ENCODE results near the gene PRKN. TPM values are rescaled to one million over a fixed set of nuclear protein-coding genes. Genes with fewer than 3 reads are reported as not detected.

PRKN gene
- total and polyA plus RNA-seq, 2 experiments from 2014 or later, result 0.10 to 0.84 TPM

DNA sequence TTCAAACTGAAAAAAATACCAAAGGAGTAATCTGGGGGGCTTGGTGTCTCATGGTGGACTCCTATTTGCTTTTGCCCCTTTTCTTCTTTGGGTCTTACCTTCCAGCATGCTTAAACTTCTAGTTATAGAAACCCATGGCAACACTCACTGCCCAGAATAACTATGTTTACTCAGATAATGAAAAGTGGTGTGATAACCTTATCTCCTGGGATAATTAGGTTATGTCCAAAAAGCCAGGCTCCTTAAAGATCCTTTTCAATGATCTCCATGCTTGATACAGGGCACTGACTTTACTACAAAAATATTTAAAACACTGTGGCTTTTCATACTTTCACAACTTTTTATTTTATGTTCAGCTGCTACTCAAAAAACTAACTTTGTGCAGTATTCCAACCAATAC lies 245.6 kb downstream of the PRKN start:
- Mint-ChIP-seq H3K4me3 (no peak overlapping the region), H3K4me1 (peaks cover 7% of the 10 kb centered on the region; the same call in 2 of the 3 replicates), H3K9me3 (no peaks in the 10 kb centered on the region), H3K27me3 (ENCODE audit: insufficient read depth, low read depth, poor library complexity) (peaks cover 1% of the 10 kb centered on the region), H3K27ac (no peak overlapping the region), H3K36me3 (ENCODE audit: low read depth) (no peaks in the 10 kb centered on the region)
- H3K79me2 ChIP-seq (replicated peaks; ENCODE audit: insufficient read depth), result no peaks in the 10 kb centered on the region
- no peaks in the 10 kb centered on the region for H3K27me3 ChIP-seq (ENCODE audit: insufficient read depth)
- ATAC-seq (no peak), DNase-seq (ENCODE audit: low spot score) (no peak)
- no peaks in the 10 kb centered on the region for H3K4me1 ChIP-seq (ENCODE audit: insufficient read depth)
- H2AFZ ChIP-seq, result no peak overlapping the region
- H3F3A ChIP-seq (replicated peaks; ENCODE audit: low read depth), result no peaks in the 10 kb centered on the region
- no peaks in the 10 kb centered on the region for H3K9me2 ChIP-seq (ENCODE audit: insufficient read depth)
- H3K4me2 ChIP-seq, result no peak overlapping the region
- no peak overlapping the region for H3K27ac ChIP-seq (ENCODE audit: low read depth)
- TF ChIP-seq EZH2phosphoT487 (IDR thresholded peaks at IDR 0.05; ENCODE audit: unreplicated experiment), result no peak
- no peak for TF ChIP-seq NANOG (IDR thresholded peaks at IDR 0.05; ENCODE audit: borderline replicate concordance)
- TF ChIP-seq, protein P1, sequence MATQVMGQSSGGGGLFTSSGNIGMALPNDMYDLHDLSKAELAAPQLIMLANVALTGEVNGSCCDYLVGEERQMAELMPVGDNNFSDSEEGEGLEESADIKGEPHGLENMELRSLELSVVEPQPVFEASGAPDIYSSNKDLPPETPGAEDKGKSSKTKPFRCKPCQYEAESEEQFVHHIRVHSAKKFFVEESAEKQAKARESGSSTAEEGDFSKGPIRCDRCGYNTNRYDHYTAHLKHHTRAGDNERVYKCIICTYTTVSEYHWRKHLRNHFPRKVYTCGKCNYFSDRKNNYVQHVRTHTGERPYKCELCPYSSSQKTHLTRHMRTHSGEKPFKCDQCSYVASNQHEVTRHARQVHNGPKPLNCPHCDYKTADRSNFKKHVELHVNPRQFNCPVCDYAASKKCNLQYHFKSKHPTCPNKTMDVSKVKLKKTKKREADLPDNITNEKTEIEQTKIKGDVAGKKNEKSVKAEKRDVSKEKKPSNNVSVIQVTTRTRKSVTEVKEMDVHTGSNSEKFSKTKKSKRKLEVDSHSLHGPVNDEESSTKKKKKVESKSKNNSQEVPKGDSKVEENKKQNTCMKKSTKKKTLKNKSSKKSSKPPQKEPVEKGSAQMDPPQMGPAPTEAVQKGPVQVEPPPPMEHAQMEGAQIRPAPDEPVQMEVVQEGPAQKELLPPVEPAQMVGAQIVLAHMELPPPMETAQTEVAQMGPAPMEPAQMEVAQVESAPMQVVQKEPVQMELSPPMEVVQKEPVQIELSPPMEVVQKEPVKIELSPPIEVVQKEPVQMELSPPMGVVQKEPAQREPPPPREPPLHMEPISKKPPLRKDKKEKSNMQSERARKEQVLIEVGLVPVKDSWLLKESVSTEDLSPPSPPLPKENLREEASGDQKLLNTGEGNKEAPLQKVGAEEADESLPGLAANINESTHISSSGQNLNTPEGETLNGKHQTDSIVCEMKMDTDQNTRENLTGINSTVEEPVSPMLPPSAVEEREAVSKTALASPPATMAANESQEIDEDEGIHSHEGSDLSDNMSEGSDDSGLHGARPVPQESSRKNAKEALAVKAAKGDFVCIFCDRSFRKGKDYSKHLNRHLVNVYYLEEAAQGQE (IDR thresholded peaks at IDR 0.05; ENCODE audit: unreplicated experiment), result no peak
- no peak for TF ChIP-seq EZH2 (IDR thresholded peaks at IDR 0.05; ENCODE audit: low read depth, unreplicated experiment)
- TF ChIP-seq, protein P2, sequence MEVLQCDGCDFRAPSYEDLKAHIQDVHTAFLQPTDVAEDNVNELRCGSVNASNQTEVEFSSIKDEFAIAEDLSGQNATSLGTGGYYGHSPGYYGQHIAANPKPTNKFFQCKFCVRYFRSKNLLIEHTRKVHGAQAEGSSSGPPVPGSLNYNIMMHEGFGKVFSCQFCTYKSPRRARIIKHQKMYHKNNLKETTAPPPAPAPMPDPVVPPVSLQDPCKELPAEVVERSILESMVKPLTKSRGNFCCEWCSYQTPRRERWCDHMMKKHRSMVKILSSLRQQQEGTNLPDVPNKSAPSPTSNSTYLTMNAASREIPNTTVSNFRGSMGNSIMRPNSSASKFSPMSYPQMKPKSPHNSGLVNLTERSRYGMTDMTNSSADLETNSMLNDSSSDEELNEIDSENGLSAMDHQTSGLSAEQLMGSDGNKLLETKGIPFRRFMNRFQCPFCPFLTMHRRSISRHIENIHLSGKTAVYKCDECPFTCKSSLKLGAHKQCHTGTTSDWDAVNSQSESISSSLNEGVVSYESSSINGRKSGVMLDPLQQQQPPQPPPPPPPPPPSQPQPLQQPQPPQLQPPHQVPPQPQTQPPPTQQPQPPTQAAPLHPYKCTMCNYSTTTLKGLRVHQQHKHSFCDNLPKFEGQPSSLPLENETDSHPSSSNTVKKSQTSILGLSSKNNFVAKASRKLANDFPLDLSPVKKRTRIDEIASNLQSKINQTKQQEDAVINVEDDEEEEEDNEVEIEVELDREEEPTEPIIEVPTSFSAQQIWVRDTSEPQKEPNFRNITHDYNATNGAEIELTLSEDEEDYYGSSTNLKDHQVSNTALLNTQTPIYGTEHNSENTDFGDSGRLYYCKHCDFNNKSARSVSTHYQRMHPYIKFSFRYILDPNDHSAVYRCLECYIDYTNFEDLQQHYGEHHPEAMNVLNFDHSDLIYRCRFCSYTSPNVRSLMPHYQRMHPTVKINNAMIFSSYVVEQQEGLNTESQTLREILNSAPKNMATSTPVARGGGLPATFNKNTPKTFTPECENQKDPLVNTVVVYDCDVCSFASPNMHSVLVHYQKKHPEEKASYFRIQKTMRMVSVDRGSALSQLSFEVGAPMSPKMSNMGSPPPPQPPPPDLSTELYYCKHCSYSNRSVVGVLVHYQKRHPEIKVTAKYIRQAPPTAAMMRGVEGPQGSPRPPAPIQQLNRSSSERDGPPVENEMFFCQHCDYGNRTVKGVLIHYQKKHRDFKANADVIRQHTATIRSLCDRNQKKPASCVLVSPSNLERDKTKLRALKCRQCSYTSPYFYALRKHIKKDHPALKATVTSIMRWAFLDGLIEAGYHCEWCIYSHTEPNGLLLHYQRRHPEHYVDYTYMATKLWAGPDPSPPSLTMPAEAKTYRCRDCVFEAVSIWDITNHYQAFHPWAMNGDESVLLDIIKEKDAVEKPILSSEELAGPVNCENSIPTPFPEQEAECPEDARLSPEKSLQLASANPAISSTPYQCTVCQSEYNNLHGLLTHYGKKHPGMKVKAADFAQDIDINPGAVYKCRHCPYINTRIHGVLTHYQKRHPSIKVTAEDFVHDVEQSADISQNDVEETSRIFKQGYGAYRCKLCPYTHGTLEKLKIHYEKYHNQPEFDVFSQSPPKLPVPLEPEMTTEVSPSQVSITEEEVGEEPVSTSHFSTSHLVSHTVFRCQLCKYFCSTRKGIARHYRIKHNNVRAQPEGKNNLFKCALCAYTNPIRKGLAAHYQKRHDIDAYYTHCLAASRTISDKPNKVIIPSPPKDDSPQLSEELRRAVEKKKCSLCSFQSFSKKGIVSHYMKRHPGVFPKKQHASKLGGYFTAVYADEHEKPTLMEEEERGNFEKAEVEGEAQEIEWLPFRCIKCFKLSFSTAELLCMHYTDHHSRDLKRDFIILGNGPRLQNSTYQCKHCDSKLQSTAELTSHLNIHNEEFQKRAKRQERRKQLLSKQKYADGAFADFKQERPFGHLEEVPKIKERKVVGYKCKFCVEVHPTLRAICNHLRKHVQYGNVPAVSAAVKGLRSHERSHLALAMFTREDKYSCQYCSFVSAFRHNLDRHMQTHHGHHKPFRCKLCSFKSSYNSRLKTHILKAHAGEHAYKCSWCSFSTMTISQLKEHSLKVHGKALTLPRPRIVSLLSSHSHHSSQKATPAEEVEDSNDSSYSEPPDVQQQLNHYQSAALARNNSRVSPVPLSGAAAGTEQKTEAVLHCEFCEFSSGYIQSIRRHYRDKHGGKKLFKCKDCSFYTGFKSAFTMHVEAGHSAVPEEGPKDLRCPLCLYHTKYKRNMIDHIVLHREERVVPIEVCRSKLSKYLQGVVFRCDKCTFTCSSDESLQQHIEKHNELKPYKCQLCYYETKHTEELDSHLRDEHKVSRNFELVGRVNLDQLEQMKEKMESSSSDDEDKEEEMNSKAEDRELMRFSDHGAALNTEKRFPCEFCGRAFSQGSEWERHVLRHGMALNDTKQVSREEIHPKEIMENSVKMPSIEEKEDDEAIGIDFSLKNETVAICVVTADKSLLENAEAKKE (CRISPR knock-in tag; IDR thresholded peaks at IDR 0.05), result no peak
- no peak for TF ChIP-seq POLR2AphosphoS5 (IDR thresholded peaks at IDR 0.05; ENCODE audit: low read depth)
- no peak for TF ChIP-seq ZNF331 (CRISPR knock-in tag; IDR thresholded peaks at IDR 0.05; ENCODE audit: low read depth)
- TF ChIP-seq, protein P3, sequence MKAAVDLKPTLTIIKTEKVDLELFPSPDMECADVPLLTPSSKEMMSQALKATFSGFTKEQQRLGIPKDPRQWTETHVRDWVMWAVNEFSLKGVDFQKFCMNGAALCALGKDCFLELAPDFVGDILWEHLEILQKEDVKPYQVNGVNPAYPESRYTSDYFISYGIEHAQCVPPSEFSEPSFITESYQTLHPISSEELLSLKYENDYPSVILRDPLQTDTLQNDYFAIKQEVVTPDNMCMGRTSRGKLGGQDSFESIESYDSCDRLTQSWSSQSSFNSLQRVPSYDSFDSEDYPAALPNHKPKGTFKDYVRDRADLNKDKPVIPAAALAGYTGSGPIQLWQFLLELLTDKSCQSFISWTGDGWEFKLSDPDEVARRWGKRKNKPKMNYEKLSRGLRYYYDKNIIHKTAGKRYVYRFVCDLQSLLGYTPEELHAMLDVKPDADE (IDR thresholded peaks at IDR 0.05), result no peak
- TF ChIP-seq STAT1 (IDR thresholded peaks at IDR 0.05; ENCODE audit: unreplicated experiment), result no peak
- TF ChIP-seq, protein P4, sequence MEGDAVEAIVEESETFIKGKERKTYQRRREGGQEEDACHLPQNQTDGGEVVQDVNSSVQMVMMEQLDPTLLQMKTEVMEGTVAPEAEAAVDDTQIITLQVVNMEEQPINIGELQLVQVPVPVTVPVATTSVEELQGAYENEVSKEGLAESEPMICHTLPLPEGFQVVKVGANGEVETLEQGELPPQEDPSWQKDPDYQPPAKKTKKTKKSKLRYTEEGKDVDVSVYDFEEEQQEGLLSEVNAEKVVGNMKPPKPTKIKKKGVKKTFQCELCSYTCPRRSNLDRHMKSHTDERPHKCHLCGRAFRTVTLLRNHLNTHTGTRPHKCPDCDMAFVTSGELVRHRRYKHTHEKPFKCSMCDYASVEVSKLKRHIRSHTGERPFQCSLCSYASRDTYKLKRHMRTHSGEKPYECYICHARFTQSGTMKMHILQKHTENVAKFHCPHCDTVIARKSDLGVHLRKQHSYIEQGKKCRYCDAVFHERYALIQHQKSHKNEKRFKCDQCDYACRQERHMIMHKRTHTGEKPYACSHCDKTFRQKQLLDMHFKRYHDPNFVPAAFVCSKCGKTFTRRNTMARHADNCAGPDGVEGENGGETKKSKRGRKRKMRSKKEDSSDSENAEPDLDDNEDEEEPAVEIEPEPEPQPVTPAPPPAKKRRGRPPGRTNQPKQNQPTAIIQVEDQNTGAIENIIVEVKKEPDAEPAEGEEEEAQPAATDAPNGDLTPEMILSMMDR (conservative IDR thresholded peaks at IDR 0.05; ENCODE audit: low read depth in 2 of 2), result no peak
- no peak for TF ChIP-seq ZNF114 (CRISPR knock-in tag; IDR thresholded peaks at IDR 0.05)
- TF ChIP-seq CREB1 (CRISPR knock-in tag; IDR thresholded peaks at IDR 0.05; ENCODE audit: low read depth), result no peak
- TF ChIP-seq JUNB (IDR thresholded peaks at IDR 0.05; ENCODE audit: unreplicated experiment), result no peak
- no peaks in the 10 kb centered on the region for H4K20me1 ChIP-seq (replicated peaks; ENCODE audit: insufficient read depth)
- H3K4me3 ChIP-seq, result no peak overlapping the region
- H3K36me3 ChIP-seq (ENCODE audit: insufficient read depth), result no peaks in the 10 kb centered on the region

All from GM23338 (cell line).